CD4-positive, alpha-beta T cell treated with Interleukin-17A for 1 hour (primary cell): ENCODE measurements around the gene LCMT1.
"Not testable (repeated sequence)": the region's sequence is repeated elsewhere in the genome, so short reads cannot be mapped to it uniquely, and the experiment has no call there.

Experiments used
- DNase-seq: peaks from one replicate; pipeline ENCODE4 v3.0.0-alpha.2; 2020

Gene LCMT1

GRCh38 chr16:25151996-25152395, 40.5 kb downstream of the LCMT1 start:
- no peak for DNase-seq

- no peak for DNase-seq
Observed at GRCh38 chr16:25155553-25156460, 44.3 kb downstream of the LCMT1 start.

- DNase-seq: no peak
Observed at GRCh38 chr16:25157271-25157875, 45.8 kb downstream of the LCMT1 start.

- DNase-seq: no peak
Observed at GRCh38 chr16:25158401-25158800, 46.9 kb downstream of the LCMT1 start.

- no peak for DNase-seq
Observed at GRCh38 chr16:25161753-25162367, 50.3 kb downstream of the LCMT1 start.

GRCh38 chr16:25163683-25164082, 52.1 kb downstream of the LCMT1 start:
- no peak for DNase-seq

GRCh38 chr16:25165284-25165683, 53.7 kb downstream of the LCMT1 start:
- no peak for DNase-seq

- not testable (repeated sequence) for DNase-seq
Observed at GRCh38 chr16:25167920-25168319, 56.4 kb downstream of the LCMT1 start.

GRCh38 chr16:25171390-25171789, 59.8 kb downstream of the LCMT1 start:
- DNase-seq: no peak

GRCh38 chr16:25172831-25173230, 61.3 kb downstream of the LCMT1 start:
- no peak for DNase-seq

- no peak for DNase-seq
Observed at GRCh38 chr16:25174285-25174684, 62.7 kb downstream of the LCMT1 start.

GRCh38 chr16:25176136-25176535, 64.6 kb downstream of the LCMT1 start:
- DNase-seq: no peak

GRCh38 chr16:25177512-25177830, 65.9 kb downstream of the LCMT1 start:
- no peak for DNase-seq

- DNase-seq: no peak
Observed at GRCh38 chr16:25177831-25178688, 66.5 kb downstream of the LCMT1 start.

GRCh38 chr16:25181236-25181635, 69.7 kb downstream of the LCMT1 start:
- peak; percentile 1 for DNase-seq

- DNase-seq: no peak
Observed at GRCh38 chr16:25184771-25185170, 73.2 kb downstream of the LCMT1 start.

GRCh38 chr16:25187491-25187795, 75.9 kb downstream of the LCMT1 start:
- DNase-seq: no peak

GRCh38 chr16:25189305-25189704, 77.8 kb downstream of the LCMT1 start:
- no peak for DNase-seq

- DNase-seq: no peak
Observed at GRCh38 chr16:25192096-25192495, 80.6 kb downstream of the LCMT1 start.

- no peak for DNase-seq
Observed at GRCh38 chr16:25194273-25194878, 82.8 kb downstream of the LCMT1 start.

- DNase-seq: no peak
Observed at GRCh38 chr16:25198021-25198420, 86.5 kb downstream of the LCMT1 start.

- no peak for DNase-seq
Observed at GRCh38 chr16:25199457-25199856, 87.9 kb downstream of the LCMT1 start.

GRCh38 chr16:25210758-25211157, 99.2 kb downstream of the LCMT1 start:
- no peak for DNase-seq
